ENCODE measurements around the gene ZNF438. TPM values are rescaled to one million over a fixed set of nuclear protein-coding genes. Genes with fewer than 3 reads are reported as not detected.
A peak's percentile ranks its signal among the peaks of the same experiment; 100 is the strongest.

The ZNF438 gene
- total and polyA plus RNA-seq, 7 donors, result 12.3 to 27.9 (median 20.7) TPM

GRCh38 chr10:30850776-30851175 is 180.9 kb downstream of the ZNF438 start:
- no peak for TF ChIP-seq CTCF (IDR thresholded peaks at IDR 0.05)
- H3K27ac ChIP-seq, result no peak overlapping the region
- H3K4me3 ChIP-seq, result no peak overlapping the region
- no peak for ATAC-seq
- no peaks in the 10 kb centered on the region for H3K4me1 ChIP-seq
- H3K36me3 ChIP-seq (ENCODE audit: insufficient read depth in 1 of 2, low read depth in 1 of 2), result peaks cover 0 to 27% of the 10 kb centered on the region in 2 donors
- H3K27me3 ChIP-seq (ENCODE audit: insufficient read depth in 3 of 3, low read length in 2 of 3), result no peaks in the 10 kb centered on the region
- DNase-seq, result no peak
- intact Hi-C loops (cut with DNase I), result loop anchor here in 1 of 2 donors (10.0 kb wide), 1 partner anchor 464 kb away; the partner anchor contains the start of gene ZEB1
- WGBS, 3 donors, result 88 to 93% (median 89%) methylated on average over 2 of the region's 2 CpGs
- no peaks in the 10 kb centered on the region for H3K9me3 ChIP-seq

- peaks cover 0 to 27% of the 10 kb centered on the region in 2 donors for H3K36me3 ChIP-seq (ENCODE audit: insufficient read depth in 1 of 2, low read depth in 1 of 2)
Observed at GRCh38 chr10:30849231-30850035, 182.2 kb downstream of the ZNF438 start.

GRCh38 chr10:30848396-30849032 is 183.2 kb downstream of the ZNF438 start:
- ATAC-seq (peak in 2 of 4 donors; percentile 53 to 57), DNase-seq (no peak)
- Histone ChIP-seq H3K36me3 (ENCODE audit: insufficient read depth in 1 of 2, low read depth in 1 of 2) (peaks cover 0 to 27% of the 10 kb centered on the region in 2 donors), H3K4me1 (peaks cover 4% of the 10 kb centered on the region), H3K27me3 (ENCODE audit: insufficient read depth in 3 of 3, low read length in 2 of 3) (no peaks in the 10 kb centered on the region), H3K4me3 (no peak overlapping the region), H3K9me3 (no peaks in the 10 kb centered on the region), H3K27ac (peak overlapping the region; percentile 30)
- intact Hi-C loops (cut with DNase I), result no loop called here
- TF ChIP-seq CTCF (IDR thresholded peaks at IDR 0.05), result no peak
- 51 to 71% (median 65%) methylated on average over 11 of the region's 11 CpGs for WGBS, 3 donors

More at GRCh38 chr10:30849231-30850035, 182.2 kb downstream of the ZNF438 start:
- peak overlapping the region; percentile 30 for H3K27ac ChIP-seq
- no peaks in the 10 kb centered on the region for H3K9me3 ChIP-seq
- no peaks in the 10 kb centered on the region for H3K27me3 ChIP-seq (ENCODE audit: insufficient read depth in 3 of 3, low read length in 2 of 3)
- DNase-seq (no peak), ATAC-seq (no peak)
- intact Hi-C loops (cut with DNase I), result loop anchor here in 1 of 2 donors (10.0 kb wide), 1 partner anchor 465 kb away; the partner anchor contains the start of gene ZEB1
- H3K4me3 ChIP-seq, result no peak overlapping the region
- 87 to 94% (median 89%) methylated on average over 3 of the region's 3 CpGs for WGBS, 3 donors
- no peak for TF ChIP-seq CTCF (IDR thresholded peaks at IDR 0.05)
- no peaks in the 10 kb centered on the region for H3K4me1 ChIP-seq

GRCh38 chr10:30847642-30848041 is 184.0 kb downstream of the ZNF438 start:
- no peaks in the 10 kb centered on the region for H3K27me3 ChIP-seq (ENCODE audit: insufficient read depth in 3 of 3, low read length in 2 of 3)
- no peak overlapping the region for H3K4me3 ChIP-seq
- WGBS, 3 donors, result 64 to 94% (median 71%) methylated on average over 10 of the region's 10 CpGs
- H3K9me3 ChIP-seq, result no peaks in the 10 kb centered on the region
- ATAC-seq (peak in 2 of 4 donors; percentile 26 to 41), DNase-seq (no peak)
- H3K27ac ChIP-seq, result peak overlapping the region; percentile 16
- peaks cover 0 to 27% of the 10 kb centered on the region in 2 donors for H3K36me3 ChIP-seq (ENCODE audit: insufficient read depth in 1 of 2, low read depth in 1 of 2)
- intact Hi-C loops (cut with DNase I), result no loop called here
- peaks cover 13% of the 10 kb centered on the region for H3K4me1 ChIP-seq
- no peak for TF ChIP-seq CTCF (IDR thresholded peaks at IDR 0.05)
